GM12878 (cell line): ENCODE results near the gene ZNF608. TPM values are rescaled to one million over a fixed set of nuclear protein-coding genes. Genes with fewer than 3 reads are reported as not detected.

Source experiments
- ATAC-seq: fragments of 200-7000 bp; cut with Tn5 transposase; 3 replicates; pipeline ENCODE4 v1.9.1; 2020; ENCODE audit warnings: mild to moderate bottlenecking, moderate library complexity
- BruUV-seq: library from RNA; stranded (reverse); fragments of 400-500 nt; replicated peaks from 2 replicates; lab custom pipeline; 2021; lab: Mats Ljungman, UMichigan
- CTCF ChIA-PET: fragments of 300-600 bp; sonication (Branson Sonifier 250); formaldehyde crosslinking; extraction: SDS; loops from one replicate; lab custom pipeline; 2021; ENCODE audit warnings: inconsistent platforms; lab: Yijun Ruan, JAX
- POLR2A ChIA-PET: fragments of 350-600 bp; formaldehyde crosslinking; extraction: SDS; loops from one replicate; lab custom pipeline; 2021; ENCODE audit warnings: inconsistent platforms; lab: Charles Lee
- RAD21 ChIA-PET: fragments of 300-600 bp; sonication (Branson Sonifier 250); formaldehyde crosslinking; loops from one replicate; lab custom pipeline; 2023; ENCODE audit warnings: antibody characterized with exemption; ENCODE audit not compliant: unreplicated experiment; lab: Charles Lee
- SMC1A ChIA-PET: fragments of 300-600 bp; sonication (Branson Sonifier 250); formaldehyde crosslinking; loops from one replicate; lab custom pipeline; 2023; ENCODE audit not compliant: unreplicated experiment, uncharacterized antibody; lab: Charles Lee
- DNase-seq: peaks from one replicate; pipeline ENCODE4 v3.0.0-alpha.2; 2011; ENCODE audit warnings: low read depth, low spot score
- FAIRE-seq: peaks from 3 replicates; lab custom pipeline; 2011; peaks lifted over from hg19 to GRCh38; lab: Jason Lieb, UNC
- H2AFZ ChIP-seq: 2 replicates; pipeline ENCODE4 v1.6.0; 2011; ENCODE audit warnings: low read depth, low read length, control low read depth; ENCODE audit not compliant: control insufficient read depth
- H3K27ac ChIP-seq: 2 replicates; pipeline ENCODE4 v1.5.1; 2011; ENCODE audit warnings: control low read depth; ENCODE audit not compliant: control insufficient read depth, insufficient read depth
- H3K27me3 ChIP-seq, 2 experiments: replicated peaks in 1 of 2; 2 replicates each; pipeline versions ENCODE4 v1.6.0 to v1.6.1; 2011; ENCODE audit warnings: low read length in 1 of 2; ENCODE audit not compliant: control insufficient read depth in 2 of 2, insufficient read depth in 2 of 2
- H3K36me3 ChIP-seq, 2 experiments: 2 replicates each; pipeline ENCODE4 v1.5.1; 2011; ENCODE audit warnings: low read length in 1 of 2; ENCODE audit not compliant: control insufficient read depth in 2 of 2, insufficient read depth in 2 of 2
- H3K4me1 ChIP-seq: 2 replicates; pipeline ENCODE4 v1.6.1; 2011; ENCODE audit warnings: mild to moderate bottlenecking, low read length, moderate library complexity, mixed read lengths; ENCODE audit not compliant: control insufficient read depth, insufficient read depth
- H3K4me2 ChIP-seq: 2 replicates; pipeline ENCODE4 v1.6.0; 2011; ENCODE audit warnings: control low read depth; ENCODE audit not compliant: control insufficient read depth, insufficient read depth
- H3K4me3 ChIP-seq: fragments of 200-600 bp; sonication (generic); 2 replicates; pipeline ENCODE4 v1.5.1; 2016
- H3K79me2 ChIP-seq: 2 replicates; pipeline ENCODE4 v1.6.0; 2011; ENCODE audit warnings: low read length; ENCODE audit not compliant: control insufficient read depth, insufficient read depth
- H3K9ac ChIP-seq: 2 replicates; pipeline ENCODE4 v1.8.0; 2011; ENCODE audit warnings: low read length, control low read depth, mixed read lengths; ENCODE audit not compliant: control insufficient read depth, insufficient read depth
- H3K9me3 ChIP-seq: replicated peaks from 3 replicates; pipeline ENCODE4 v1.5.1; 2011; ENCODE audit warnings: mild to moderate bottlenecking, low read length; ENCODE audit not compliant: control insufficient read depth, insufficient read depth
- H4K20me1 ChIP-seq: 2 replicates; pipeline ENCODE4 v1.6.0; 2011; ENCODE audit not compliant: control insufficient read depth, insufficient read depth
- ASH2L ChIP-seq: fragments of 300-600, 200-600 bp; sonication (generic); IDR thresholded peaks from 2 replicates; pipeline ENCODE4 v1.6.1; 2017; ENCODE audit warnings: low read depth, mild to moderate bottlenecking, borderline replicate concordance
- NR2C2 ChIP-seq: IDR thresholded peaks from 2 replicates; pipeline ENCODE4 v1.6.1; 2011; ENCODE audit warnings: borderline replicate concordance, low read depth; ENCODE audit not compliant: control insufficient read depth, insufficient read length
- NR2F1 ChIP-seq: fragments of 450-650 bp; conservative IDR thresholded peaks from 2 replicates; pipeline ENCODE4 v1.6.1; 2017; ENCODE audit warnings: mild to moderate bottlenecking
- RBBP5 ChIP-seq: fragments of 200-600 bp; sonication (generic); conservative IDR thresholded peaks from 2 replicates; pipeline ENCODE4 v1.6.1; 2016
- RUNX3 ChIP-seq: IDR thresholded peaks from 2 replicates; pipeline ENCODE4 v1.6.1; 2012; ENCODE audit warnings: low read length, inconsistent platforms
- WGBS: methylation state at CpG from one replicate; pipeline ENCODE4 v1.1.6; 2016; ENCODE audit warnings: low lambda C conversion rate; ENCODE audit not compliant: insufficient replicate concordance, insufficient coverage; ENCODE audit errors: missing lambda C conversion rate; 5-methylcytosine and 5-hydroxymethylcytosine counted together
- in situ Hi-C: fragments of 300-500 bp; cut with MboI; formaldehyde crosslinking; loops from 9 replicates; pipeline ENCODE4 v1.14.3; 2018; ENCODE audit warnings: mixed read lengths
- intact Hi-C: fragments of 100-400 bp; cut with micrococcal nuclease; formaldehyde crosslinking; loops from one replicate; pipeline ENCODE4 v1.14.2; 2022; ENCODE audit not compliant: unreplicated experiment
- polyA plus RNA-seq, 11 experiments: library from polyadenylated mRNA; depleted of rRNA in 4 of 11; unstranded in 6 of 11; stranded (reverse) in 5 of 11; fragments of >200 nt; fragmentation: Nextera tagmentation in 4 of 11; fragmentation: Illumina TruSeq in 1 of 11; extraction: Ambion mirVana in 4 of 11; extraction: Trizol in 1 of 11; gene quantifications; 1 replicate in 1 of 11; 2 replicates in 10 of 11; pipeline versions ENCODE4 v1.2.1 to v1.2.3, GENCODE V29; 2011 to 2016; ENCODE audit warnings: inconsistent platforms in 2 of 11, missing spikeins in 2 of 11, low read depth in 1 of 11
- total RNA-seq, 4 experiments: library from RNA; depleted of rRNA in 3 of 4; stranded (reverse); fragments of >200 nt in 3 of 4; fragmentation: Illumina TruSeq in 1 of 4; extraction: Trizol in 1 of 4; gene quantifications; 2 replicates each; pipeline versions ENCODE4 v1.2.1 to v1.2.3, GENCODE V29; 2013 to 2021
- TF ChIP-seq, protein P1 (sequence below): fragments of 450-650 bp; IDR thresholded peaks from 2 replicates; pipeline ENCODE4 v1.6.1; 2017; ENCODE audit warnings: antibody characterized with exemption, mild to moderate bottlenecking, moderate library complexity
- TF ChIP-seq, protein P2 (sequence below): fragments of 450-650 bp; IDR thresholded peaks from 2 replicates; pipeline ENCODE4 v1.6.1; 2016; ENCODE audit warnings: mild to moderate bottlenecking
- TF ChIP-seq, protein P3 (sequence below): fragments of 450-650 bp; conservative IDR thresholded peaks from 2 replicates; pipeline ENCODE4 v1.6.1; 2017; ENCODE audit warnings: mild to moderate bottlenecking, moderate library complexity
- TF ChIP-seq, protein P4 (sequence below): IDR thresholded peaks from 2 replicates; pipeline ENCODE4 v1.6.1; 2012; ENCODE audit warnings: mild to moderate bottlenecking, low read depth, low read length
- TF ChIP-seq, protein P5 (sequence below): fragments of 150-350 bp; IDR thresholded peaks from 2 replicates; pipeline ENCODE4 v1.6.1; 2014; ENCODE audit warnings: mild to moderate bottlenecking, low read depth, low read length

ZNF608 gene
- total and polyA plus RNA-seq, 10 of the 15 experiments (the other 5 are each of a cell fraction or from before 2014, with no cell fraction given): 0.19 to 6.7 (median 0.64) TPM

DNA sequence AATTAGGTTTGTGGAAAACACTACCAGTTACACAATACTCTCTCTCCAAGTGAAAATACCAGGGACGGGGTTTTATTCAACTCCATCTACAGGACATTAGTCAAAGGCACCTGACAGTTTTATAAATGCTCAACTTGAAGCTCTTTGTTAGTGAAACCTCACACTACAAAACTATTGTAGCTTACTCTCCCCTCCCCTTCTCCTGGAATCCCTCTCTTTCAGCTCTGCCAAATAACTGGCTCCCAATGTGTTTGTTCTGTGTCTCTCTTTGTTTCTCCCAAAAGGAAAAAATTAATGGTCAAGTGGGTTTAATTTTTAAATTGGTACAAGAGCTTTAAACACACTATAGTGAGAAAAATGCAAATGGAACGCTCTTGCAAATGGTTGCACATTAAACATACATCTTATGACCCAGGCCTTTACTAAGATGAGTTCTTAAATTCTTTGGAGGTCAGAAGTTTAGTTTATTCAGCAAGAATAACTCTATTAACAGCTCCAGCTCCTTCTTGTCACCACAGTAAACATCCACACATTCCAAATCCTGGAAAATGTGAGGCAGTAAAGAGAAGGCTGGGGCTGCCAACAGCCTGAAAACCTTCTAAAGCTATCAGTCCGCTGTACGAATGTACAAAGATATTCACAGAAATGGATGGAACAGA lies 48.4 kb downstream of the ZNF608 start:
- Histone ChIP-seq H4K20me1 (no peaks in the 10 kb centered on the region), H3K4me1 (peaks cover 19% of the 10 kb centered on the region), H3K79me2 (peaks cover 15% of the 10 kb centered on the region), H3K9me3 (no peaks in the 10 kb centered on the region; the same call in 2 of the 3 replicates), H3K9ac (no peak overlapping the region), H3K4me2 (no peak overlapping the region), H3K27me3 (no peaks in the 10 kb centered on the region; a peak in 1 of 4 replicates), H3K27ac (no peak overlapping the region), H3K36me3 (no peaks in the 10 kb centered on the region; a peak in 1 of 4 replicates), H2AFZ (no peak overlapping the region), H3K4me3 (no peak overlapping the region)
- ChIA-PET POLR2A (interaction anchor here (0.7 kb wide), 1 partner anchor 10 kb away, joined by 3 read pairs; no protein-coding TSS in a partner anchor), SMC1A (interaction anchor here (0.6 to 1.7 kb wide), 8 partner anchors 15 to 727 kb away, joined by 3 to 5 read pairs (median 3); no protein-coding TSS in a partner anchor), RAD21 (interaction anchor here (1.0 to 1.3 kb wide), 2 partner anchors 17 to 211 kb away, joined by 3 read pairs; no protein-coding TSS in a partner anchor), CTCF (interaction anchor here (0.9 to 1.8 kb wide), 4 partner anchors 27 to 51 kb away, joined by 3 to 5 read pairs (median 3); no protein-coding TSS in a partner anchor)
- DNase-seq (no peak), ATAC-seq (no peak), FAIRE-seq (no peak)
- intact Hi-C loops (no loop called here), in situ Hi-C loops (no loop called here)
- BruUV-seq: no TSS peak
- 82% methylated on average over 4 of the region's 4 CpGs for WGBS
- TF ChIP-seq, protein P1, sequence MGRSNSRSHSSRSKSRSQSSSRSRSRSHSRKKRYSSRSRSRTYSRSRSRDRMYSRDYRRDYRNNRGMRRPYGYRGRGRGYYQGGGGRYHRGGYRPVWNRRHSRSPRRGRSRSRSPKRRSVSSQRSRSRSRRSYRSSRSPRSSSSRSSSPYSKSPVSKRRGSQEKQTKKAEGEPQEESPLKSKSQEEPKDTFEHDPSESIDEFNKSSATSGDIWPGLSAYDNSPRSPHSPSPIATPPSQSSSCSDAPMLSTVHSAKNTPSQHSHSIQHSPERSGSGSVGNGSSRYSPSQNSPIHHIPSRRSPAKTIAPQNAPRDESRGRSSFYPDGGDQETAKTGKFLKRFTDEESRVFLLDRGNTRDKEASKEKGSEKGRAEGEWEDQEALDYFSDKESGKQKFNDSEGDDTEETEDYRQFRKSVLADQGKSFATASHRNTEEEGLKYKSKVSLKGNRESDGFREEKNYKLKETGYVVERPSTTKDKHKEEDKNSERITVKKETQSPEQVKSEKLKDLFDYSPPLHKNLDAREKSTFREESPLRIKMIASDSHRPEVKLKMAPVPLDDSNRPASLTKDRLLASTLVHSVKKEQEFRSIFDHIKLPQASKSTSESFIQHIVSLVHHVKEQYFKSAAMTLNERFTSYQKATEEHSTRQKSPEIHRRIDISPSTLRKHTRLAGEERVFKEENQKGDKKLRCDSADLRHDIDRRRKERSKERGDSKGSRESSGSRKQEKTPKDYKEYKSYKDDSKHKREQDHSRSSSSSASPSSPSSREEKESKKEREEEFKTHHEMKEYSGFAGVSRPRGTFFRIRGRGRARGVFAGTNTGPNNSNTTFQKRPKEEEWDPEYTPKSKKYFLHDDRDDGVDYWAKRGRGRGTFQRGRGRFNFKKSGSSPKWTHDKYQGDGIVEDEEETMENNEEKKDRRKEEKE: no peak
- no peak for TF ChIP-seq NR2F1
- TF ChIP-seq NR2C2: no peak
- no peak for TF ChIP-seq RBBP5
- TF ChIP-seq, protein P2, sequence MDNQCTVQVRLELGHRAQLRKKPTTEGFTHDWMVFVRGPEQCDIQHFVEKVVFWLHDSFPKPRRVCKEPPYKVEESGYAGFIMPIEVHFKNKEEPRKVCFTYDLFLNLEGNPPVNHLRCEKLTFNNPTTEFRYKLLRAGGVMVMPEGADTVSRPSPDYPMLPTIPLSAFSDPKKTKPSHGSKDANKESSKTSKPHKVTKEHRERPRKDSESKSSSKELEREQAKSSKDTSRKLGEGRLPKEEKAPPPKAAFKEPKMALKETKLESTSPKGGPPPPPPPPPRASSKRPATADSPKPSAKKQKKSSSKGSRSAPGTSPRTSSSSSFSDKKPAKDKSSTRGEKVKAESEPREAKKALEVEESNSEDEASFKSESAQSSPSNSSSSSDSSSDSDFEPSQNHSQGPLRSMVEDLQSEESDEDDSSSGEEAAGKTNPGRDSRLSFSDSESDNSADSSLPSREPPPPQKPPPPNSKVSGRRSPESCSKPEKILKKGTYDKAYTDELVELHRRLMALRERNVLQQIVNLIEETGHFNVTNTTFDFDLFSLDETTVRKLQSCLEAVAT: no peak
- TF ChIP-seq, protein P3, sequence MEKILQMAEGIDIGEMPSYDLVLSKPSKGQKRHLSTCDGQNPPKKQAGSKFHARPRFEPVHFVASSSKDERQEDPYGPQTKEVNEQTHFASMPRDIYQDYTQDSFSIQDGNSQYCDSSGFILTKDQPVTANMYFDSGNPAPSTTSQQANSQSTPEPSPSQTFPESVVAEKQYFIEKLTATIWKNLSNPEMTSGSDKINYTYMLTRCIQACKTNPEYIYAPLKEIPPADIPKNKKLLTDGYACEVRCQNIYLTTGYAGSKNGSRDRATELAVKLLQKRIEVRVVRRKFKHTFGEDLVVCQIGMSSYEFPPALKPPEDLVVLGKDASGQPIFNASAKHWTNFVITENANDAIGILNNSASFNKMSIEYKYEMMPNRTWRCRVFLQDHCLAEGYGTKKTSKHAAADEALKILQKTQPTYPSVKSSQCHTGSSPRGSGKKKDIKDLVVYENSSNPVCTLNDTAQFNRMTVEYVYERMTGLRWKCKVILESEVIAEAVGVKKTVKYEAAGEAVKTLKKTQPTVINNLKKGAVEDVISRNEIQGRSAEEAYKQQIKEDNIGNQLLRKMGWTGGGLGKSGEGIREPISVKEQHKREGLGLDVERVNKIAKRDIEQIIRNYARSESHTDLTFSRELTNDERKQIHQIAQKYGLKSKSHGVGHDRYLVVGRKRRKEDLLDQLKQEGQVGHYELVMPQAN: no peak
- TF ChIP-seq ASH2L: no peak
- TF ChIP-seq, protein P4, sequence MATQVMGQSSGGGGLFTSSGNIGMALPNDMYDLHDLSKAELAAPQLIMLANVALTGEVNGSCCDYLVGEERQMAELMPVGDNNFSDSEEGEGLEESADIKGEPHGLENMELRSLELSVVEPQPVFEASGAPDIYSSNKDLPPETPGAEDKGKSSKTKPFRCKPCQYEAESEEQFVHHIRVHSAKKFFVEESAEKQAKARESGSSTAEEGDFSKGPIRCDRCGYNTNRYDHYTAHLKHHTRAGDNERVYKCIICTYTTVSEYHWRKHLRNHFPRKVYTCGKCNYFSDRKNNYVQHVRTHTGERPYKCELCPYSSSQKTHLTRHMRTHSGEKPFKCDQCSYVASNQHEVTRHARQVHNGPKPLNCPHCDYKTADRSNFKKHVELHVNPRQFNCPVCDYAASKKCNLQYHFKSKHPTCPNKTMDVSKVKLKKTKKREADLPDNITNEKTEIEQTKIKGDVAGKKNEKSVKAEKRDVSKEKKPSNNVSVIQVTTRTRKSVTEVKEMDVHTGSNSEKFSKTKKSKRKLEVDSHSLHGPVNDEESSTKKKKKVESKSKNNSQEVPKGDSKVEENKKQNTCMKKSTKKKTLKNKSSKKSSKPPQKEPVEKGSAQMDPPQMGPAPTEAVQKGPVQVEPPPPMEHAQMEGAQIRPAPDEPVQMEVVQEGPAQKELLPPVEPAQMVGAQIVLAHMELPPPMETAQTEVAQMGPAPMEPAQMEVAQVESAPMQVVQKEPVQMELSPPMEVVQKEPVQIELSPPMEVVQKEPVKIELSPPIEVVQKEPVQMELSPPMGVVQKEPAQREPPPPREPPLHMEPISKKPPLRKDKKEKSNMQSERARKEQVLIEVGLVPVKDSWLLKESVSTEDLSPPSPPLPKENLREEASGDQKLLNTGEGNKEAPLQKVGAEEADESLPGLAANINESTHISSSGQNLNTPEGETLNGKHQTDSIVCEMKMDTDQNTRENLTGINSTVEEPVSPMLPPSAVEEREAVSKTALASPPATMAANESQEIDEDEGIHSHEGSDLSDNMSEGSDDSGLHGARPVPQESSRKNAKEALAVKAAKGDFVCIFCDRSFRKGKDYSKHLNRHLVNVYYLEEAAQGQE: no peak
- TF ChIP-seq, protein P5, sequence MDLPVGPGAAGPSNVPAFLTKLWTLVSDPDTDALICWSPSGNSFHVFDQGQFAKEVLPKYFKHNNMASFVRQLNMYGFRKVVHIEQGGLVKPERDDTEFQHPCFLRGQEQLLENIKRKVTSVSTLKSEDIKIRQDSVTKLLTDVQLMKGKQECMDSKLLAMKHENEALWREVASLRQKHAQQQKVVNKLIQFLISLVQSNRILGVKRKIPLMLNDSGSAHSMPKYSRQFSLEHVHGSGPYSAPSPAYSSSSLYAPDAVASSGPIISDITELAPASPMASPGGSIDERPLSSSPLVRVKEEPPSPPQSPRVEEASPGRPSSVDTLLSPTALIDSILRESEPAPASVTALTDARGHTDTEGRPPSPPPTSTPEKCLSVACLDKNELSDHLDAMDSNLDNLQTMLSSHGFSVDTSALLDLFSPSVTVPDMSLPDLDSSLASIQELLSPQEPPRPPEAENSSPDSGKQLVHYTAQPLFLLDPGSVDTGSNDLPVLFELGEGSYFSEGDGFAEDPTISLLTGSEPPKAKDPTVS: no peak
- no peak for TF ChIP-seq RUNX3
